Measurements from ENCODE around the gene TRDN. TPM values are rescaled to one million over a fixed set of nuclear protein-coding genes. Genes with fewer than 3 reads are reported as not detected.

Gene TRDN
- total and polyA plus RNA-seq, 4 experiments from 2014 or later, result not detected

- Mint-ChIP-seq H3K9me3 (peaks cover 0 to 3% (median 0%) of the 10 kb centered on the region in 8 donors), H3K36me3 (no peaks in the 10 kb centered on the region), H3K4me3 (no peak overlapping the region), H3K4me1 (no peaks in the 10 kb centered on the region), H3K27ac (no peak overlapping the region), H3K27me3 (no peaks in the 10 kb centered on the region)
- no peaks in the 10 kb centered on the region for H3K27me3 ChIP-seq (ENCODE audit: insufficient read depth, low read length)
- ChIA-PET POLR2A (ENCODE audit: partially characterized antibody) (no interaction called here), CTCF (ENCODE audit: partially characterized antibody) (no interaction called here)
- no peak overlapping the region for H3K27ac ChIP-seq (ENCODE audit: low read depth, low read length)
- intact Hi-C loops (cut with micrococcal nuclease), result no loop called here
- H3K9me3 ChIP-seq (ENCODE audit: control insufficient read depth in 1 of 2, low read length in 2 of 2), result no peaks in the 10 kb centered on the region
- no peak for DNase-seq
- H3K4me3 ChIP-seq (ENCODE audit: low read length in 2 of 2), result no peak overlapping the region
- H3K36me3 ChIP-seq (ENCODE audit: insufficient read depth, low read length), result no peaks in the 10 kb centered on the region
- no peaks in the 10 kb centered on the region for H3K4me1 ChIP-seq (ENCODE audit: insufficient read depth, low read length)
Observed at GRCh38 chr6:123546537-123546936, 90.2 kb downstream of the TRDN start.

- no peaks in the 10 kb centered on the region for H3K4me1 ChIP-seq (ENCODE audit: insufficient read depth, low read length)
- no peak overlapping the region for H3K4me3 Mint-ChIP-seq
- H3K4me3 ChIP-seq (ENCODE audit: low read length in 2 of 2), result no peak overlapping the region
- H3K36me3 ChIP-seq (ENCODE audit: insufficient read depth, low read length), result no peaks in the 10 kb centered on the region
- ChIA-PET CTCF (ENCODE audit: partially characterized antibody) (no interaction called here), POLR2A (ENCODE audit: partially characterized antibody) (no interaction called here)
- H3K36me3 Mint-ChIP-seq, result no peaks in the 10 kb centered on the region
- no peak overlapping the region for H3K27ac ChIP-seq (ENCODE audit: low read depth, low read length)
- DNase-seq, result no peak
- intact Hi-C loops (cut with micrococcal nuclease), result no loop called here
- H3K4me1 Mint-ChIP-seq, result no peaks in the 10 kb centered on the region
- no peaks in the 10 kb centered on the region for H3K27me3 Mint-ChIP-seq
- H3K27me3 ChIP-seq (ENCODE audit: insufficient read depth, low read length), result no peaks in the 10 kb centered on the region
- peaks cover 0 to 5% (median under 1%) of the 10 kb centered on the region in 8 donors for H3K9me3 Mint-ChIP-seq
- no peak overlapping the region for H3K27ac Mint-ChIP-seq
- no peaks in the 10 kb centered on the region for H3K9me3 ChIP-seq (ENCODE audit: control insufficient read depth in 1 of 2, low read length in 2 of 2)
Observed at GRCh38 chr6:123541462-123541861, 95.3 kb downstream of the TRDN start.

- CTCF ChIA-PET (ENCODE audit: partially characterized antibody), result no interaction called here
- no peaks in the 10 kb centered on the region for H3K36me3 ChIP-seq (ENCODE audit: insufficient read depth, low read length)
- no peaks in the 10 kb centered on the region for H3K27me3 ChIP-seq (ENCODE audit: insufficient read depth, low read length)
- no peaks in the 10 kb centered on the region for H3K36me3 Mint-ChIP-seq
- H3K4me3 Mint-ChIP-seq, result no peak overlapping the region
- POLR2A ChIA-PET (ENCODE audit: partially characterized antibody), result no interaction called here
- no peaks in the 10 kb centered on the region for H3K27me3 Mint-ChIP-seq
- no peaks in the 10 kb centered on the region for H3K9me3 ChIP-seq (ENCODE audit: control insufficient read depth in 1 of 2, low read length in 2 of 2)
- H3K9me3 Mint-ChIP-seq, result peaks cover 0 to 3% (median 0%) of the 10 kb centered on the region in 8 donors
- intact Hi-C loops (cut with micrococcal nuclease), result no loop called here
- H3K4me1 ChIP-seq (ENCODE audit: insufficient read depth, low read length), result no peaks in the 10 kb centered on the region
- no peak overlapping the region for H3K27ac ChIP-seq (ENCODE audit: low read depth, low read length)
- H3K4me3 ChIP-seq (ENCODE audit: low read length in 2 of 2), result no peak overlapping the region
- no peak overlapping the region for H3K27ac Mint-ChIP-seq
- no peak for DNase-seq
- no peaks in the 10 kb centered on the region for H3K4me1 Mint-ChIP-seq
Observed at GRCh38 chr6:123533862-123534648, 102.7 kb downstream of the TRDN start.

- Histone ChIP-seq H3K36me3 (ENCODE audit: insufficient read depth, low read length) (no peaks in the 10 kb centered on the region), H3K9me3 (ENCODE audit: control insufficient read depth in 1 of 2, low read length in 2 of 2) (no peaks in the 10 kb centered on the region), H3K4me3 (ENCODE audit: low read length in 2 of 2) (no peak overlapping the region), H3K27ac (ENCODE audit: low read depth, low read length) (no peak overlapping the region), H3K27me3 (ENCODE audit: insufficient read depth, low read length) (no peaks in the 10 kb centered on the region), H3K4me1 (ENCODE audit: insufficient read depth, low read length) (no peaks in the 10 kb centered on the region)
- ChIA-PET POLR2A (ENCODE audit: partially characterized antibody) (no interaction called here), CTCF (ENCODE audit: partially characterized antibody) (no interaction called here)
- H3K4me1 Mint-ChIP-seq, result no peaks in the 10 kb centered on the region
- no peak overlapping the region for H3K4me3 Mint-ChIP-seq
- H3K9me3 Mint-ChIP-seq, result peaks cover 0 to 6% (median 0%) of the 10 kb centered on the region in 8 donors
- intact Hi-C loops (cut with micrococcal nuclease), result no loop called here
- H3K27ac Mint-ChIP-seq, result no peak overlapping the region
- H3K36me3 Mint-ChIP-seq, result no peaks in the 10 kb centered on the region
- DNase-seq, result no peak
- H3K27me3 Mint-ChIP-seq, result no peaks in the 10 kb centered on the region
Observed at GRCh38 chr6:123529843-123530242, 106.9 kb downstream of the TRDN start.

- H3K27ac ChIP-seq (ENCODE audit: low read depth, low read length), result no peak overlapping the region
- Mint-ChIP-seq H3K36me3 (no peaks in the 10 kb centered on the region), H3K27me3 (no peaks in the 10 kb centered on the region), H3K4me3 (no peak overlapping the region), H3K9me3 (peaks cover 0 to 6% (median 0%) of the 10 kb centered on the region in 8 donors), H3K4me1 (no peaks in the 10 kb centered on the region), H3K27ac (no peak overlapping the region)
- no peaks in the 10 kb centered on the region for H3K4me1 ChIP-seq (ENCODE audit: insufficient read depth, low read length)
- H3K9me3 ChIP-seq (ENCODE audit: control insufficient read depth in 1 of 2, low read length in 2 of 2), result no peaks in the 10 kb centered on the region
- H3K27me3 ChIP-seq (ENCODE audit: insufficient read depth, low read length), result no peaks in the 10 kb centered on the region
- no peak for DNase-seq
- intact Hi-C loops (cut with micrococcal nuclease), result no loop called here
- no peaks in the 10 kb centered on the region for H3K36me3 ChIP-seq (ENCODE audit: insufficient read depth, low read length)
- ChIA-PET POLR2A (ENCODE audit: partially characterized antibody) (no interaction called here), CTCF (ENCODE audit: partially characterized antibody) (no interaction called here)
- no peak overlapping the region for H3K4me3 ChIP-seq (ENCODE audit: low read length in 2 of 2)
Observed at GRCh38 chr6:123529058-123529457, 107.7 kb downstream of the TRDN start.

- Histone ChIP-seq H3K9me3 (ENCODE audit: control insufficient read depth in 1 of 2, low read length in 2 of 2) (no peaks in the 10 kb centered on the region), H3K27me3 (ENCODE audit: insufficient read depth, low read length) (no peaks in the 10 kb centered on the region), H3K36me3 (ENCODE audit: insufficient read depth, low read length) (no peaks in the 10 kb centered on the region), H3K4me1 (ENCODE audit: insufficient read depth, low read length) (no peaks in the 10 kb centered on the region), H3K4me3 (ENCODE audit: low read length in 2 of 2) (no peak overlapping the region), H3K27ac (ENCODE audit: low read depth, low read length) (no peak overlapping the region)
- no peaks in the 10 kb centered on the region for H3K4me1 Mint-ChIP-seq
- ChIA-PET CTCF (ENCODE audit: partially characterized antibody) (no interaction called here), POLR2A (ENCODE audit: partially characterized antibody) (no interaction called here)
- no peak overlapping the region for H3K4me3 Mint-ChIP-seq
- H3K9me3 Mint-ChIP-seq, result peaks cover 0 to 4% (median 0%) of the 10 kb centered on the region in 8 donors
- no peaks in the 10 kb centered on the region for H3K36me3 Mint-ChIP-seq
- H3K27ac Mint-ChIP-seq, result no peak overlapping the region
- intact Hi-C loops (cut with micrococcal nuclease), result no loop called here
- no peak for DNase-seq
- H3K27me3 Mint-ChIP-seq, result no peaks in the 10 kb centered on the region
Observed at GRCh38 chr6:123527406-123527805, 109.3 kb downstream of the TRDN start.

- Mint-ChIP-seq H3K9me3 (peaks cover 0 to 4% (median 0%) of the 10 kb centered on the region in 8 donors), H3K4me1 (no peaks in the 10 kb centered on the region), H3K36me3 (no peaks in the 10 kb centered on the region), H3K27ac (no peak overlapping the region), H3K27me3 (no peaks in the 10 kb centered on the region), H3K4me3 (no peak overlapping the region)
- Histone ChIP-seq H3K4me1 (ENCODE audit: insufficient read depth, low read length) (no peaks in the 10 kb centered on the region), H3K4me3 (ENCODE audit: low read length in 2 of 2) (no peak overlapping the region), H3K27me3 (ENCODE audit: insufficient read depth, low read length) (no peaks in the 10 kb centered on the region), H3K36me3 (ENCODE audit: insufficient read depth, low read length) (no peaks in the 10 kb centered on the region), H3K27ac (ENCODE audit: low read depth, low read length) (no peak overlapping the region), H3K9me3 (ENCODE audit: control insufficient read depth in 1 of 2, low read length in 2 of 2) (no peaks in the 10 kb centered on the region)
- intact Hi-C loops (cut with micrococcal nuclease), result no loop called here
- ChIA-PET CTCF (ENCODE audit: partially characterized antibody) (no interaction called here), POLR2A (ENCODE audit: partially characterized antibody) (no interaction called here)
- DNase-seq, result no peak
Observed at GRCh38 chr6:123526128-123526527, 110.6 kb downstream of the TRDN start.

All from CD4-positive, alpha-beta memory T cell (primary cell).